Femur (tissue), 1 donor: ENCODE data around the gene SMOC2.

Experiments used
- DNase-seq: peaks from one replicate; pipeline ENCODE4 v3.0.0-alpha.2; 2017

SMOC2 gene

GRCh38 chr6:168717491-168717890 is 276.5 kb downstream of the SMOC2 start:
- DNase-seq: no peak
